H54 (cell line): ENCODE data around the gene CCDC171.

Experiments
- DNase-seq: peaks from one replicate; pipeline ENCODE4 v3.0.0; 2011; ENCODE audit warnings: low spot score, mixed read lengths; ENCODE audit not compliant: insufficient read length
- FAIRE-seq: peaks from 3 replicates; lab custom pipeline; 2011; peaks lifted over from hg19 to GRCh38; lab: Jason Lieb, UNC
- POLR2A ChIP-seq: IDR thresholded peaks from 2 replicates; pipeline ENCODE4 v1.6.1; 2011; ENCODE audit warnings: low read depth, mild to moderate bottlenecking, low read length

CCDC171 gene

GRCh38 chr9:15975101-15975778 lies 422.4 kb downstream of the CCDC171 start:
- DNase-seq (no peak), FAIRE-seq (no peak)
- no peak for TF ChIP-seq POLR2A

- DNase-seq (no peak), FAIRE-seq (no peak)
- no peak for TF ChIP-seq POLR2A
These were observed 424.6 kb downstream of the CCDC171 start for GRCh38 chr9:15977438-15977837.

- TF ChIP-seq POLR2A, result no peak
- no peak for DNase-seq
- no peak for FAIRE-seq
These were observed 429.3 kb downstream of the CCDC171 start for GRCh38 chr9:15982182-15982581.

GRCh38 chr9:15999422-16000339 lies 446.8 kb downstream of the CCDC171 start:
- no peak for TF ChIP-seq POLR2A
- peak; percentile 96 for FAIRE-seq
- peak; percentile 53 for DNase-seq

GRCh38 chr9:16000811-16001210 lies 448.0 kb downstream of the CCDC171 start:
- FAIRE-seq, result no peak
- TF ChIP-seq POLR2A, result no peak

GRCh38 chr9:16001856-16002255 lies 449.0 kb downstream of the CCDC171 start:
- no peak for TF ChIP-seq POLR2A
- DNase-seq, result no peak

More at GRCh38 chr9:16000811-16001210, 448.0 kb downstream of the CCDC171 start:
- DNase-seq, result no peak

GRCh38 chr9:16002816-16003215 lies 450.0 kb downstream of the CCDC171 start:
- no peak for TF ChIP-seq POLR2A
- no peak for DNase-seq
- FAIRE-seq, result peak; percentile 58

More at GRCh38 chr9:16001856-16002255, 449.0 kb downstream of the CCDC171 start:
- peak; percentile 23 for FAIRE-seq

GRCh38 chr9:16003785-16004184 lies 450.9 kb downstream of the CCDC171 start:
- TF ChIP-seq POLR2A, result no peak
- FAIRE-seq, result no peak
- no peak for DNase-seq

GRCh38 chr9:16004613-16005012 lies 451.8 kb downstream of the CCDC171 start:
- no peak for FAIRE-seq
- no peak for TF ChIP-seq POLR2A
- no peak for DNase-seq

- FAIRE-seq, result no peak
- no peak for DNase-seq
- TF ChIP-seq POLR2A, result no peak
These were observed 457.4 kb downstream of the CCDC171 start for GRCh38 chr9:16010221-16010620.

GRCh38 chr9:16012621-16013020 lies 459.8 kb downstream of the CCDC171 start:
- TF ChIP-seq POLR2A, result no peak
- FAIRE-seq, result no peak
- DNase-seq, result no peak

GRCh38 chr9:16013366-16013765 lies 460.5 kb downstream of the CCDC171 start:
- no peak for DNase-seq
- TF ChIP-seq POLR2A, result no peak
- FAIRE-seq, result no peak

- TF ChIP-seq POLR2A, result no peak
- FAIRE-seq (peak; percentile 36), DNase-seq (no peak)
These were observed 461.0 kb downstream of the CCDC171 start for GRCh38 chr9:16013826-16014225.

- FAIRE-seq, result no peak
- no peak for TF ChIP-seq POLR2A
These were observed 469.4 kb downstream of the CCDC171 start for GRCh38 chr9:16022228-16022627.

GRCh38 chr9:16023446-16023845 lies 470.6 kb downstream of the CCDC171 start:
- FAIRE-seq, result peak; percentile 73
- no peak for TF ChIP-seq POLR2A
- no peak for DNase-seq

More at GRCh38 chr9:16022228-16022627, 469.4 kb downstream of the CCDC171 start:
- DNase-seq, result no peak
